HL-60 (cell line): ENCODE results near the gene LETM1.

Experiments used
- SPI1 ChIP-seq: IDR thresholded peaks from 2 replicates; pipeline ENCODE4 v1.6.1; 2012; ENCODE audit warnings: low read depth, mild to moderate bottlenecking, borderline replicate concordance
- TF ChIP-seq, protein P1 (sequence below): IDR thresholded peaks from one replicate; pipeline ENCODE4 v1.5.1; 2011; ENCODE audit warnings: low read length, control low read depth, inconsistent platforms; ENCODE audit not compliant: insufficient read depth

DNA sequence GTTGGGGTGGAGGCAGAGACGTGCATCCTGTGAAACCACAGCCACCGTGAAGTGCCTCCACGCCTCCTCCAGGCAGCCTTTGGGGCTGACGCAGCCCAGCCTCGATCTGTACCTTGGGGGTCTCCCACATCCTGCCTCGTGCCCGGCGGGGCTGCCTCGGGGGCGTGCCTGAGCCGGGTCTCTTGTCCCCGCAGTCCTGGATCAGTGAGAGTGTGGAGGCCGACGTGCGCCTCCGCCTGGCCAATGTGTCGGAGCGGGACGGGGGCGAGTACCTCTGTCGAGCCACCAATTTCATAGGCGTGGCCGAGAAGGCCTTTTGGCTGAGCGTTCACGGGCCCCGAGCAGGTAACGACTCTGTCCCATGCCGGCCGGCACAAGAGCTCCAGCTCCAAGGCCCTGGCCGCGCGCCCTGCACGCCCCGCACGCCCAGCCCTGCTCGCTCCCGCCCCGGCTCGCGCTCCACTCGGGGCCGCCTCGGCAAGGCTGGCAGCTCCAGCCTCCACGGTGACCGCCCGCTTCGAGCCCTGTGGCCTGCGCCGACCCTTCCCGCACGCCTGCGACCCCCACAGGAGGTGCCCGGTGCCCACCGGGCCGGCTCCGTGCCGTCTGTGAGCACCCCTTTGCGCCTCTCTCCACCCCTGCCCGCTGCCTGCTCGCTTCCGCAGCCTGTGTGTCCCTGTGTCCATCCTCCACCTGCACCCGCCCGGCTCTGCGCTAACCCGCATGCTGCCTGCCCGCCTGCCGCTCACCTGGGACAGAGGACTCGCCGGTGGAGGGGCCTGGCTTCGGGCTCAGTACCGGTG is 53.0 kb downstream of the LETM1 start:
- TF ChIP-seq, protein P1, sequence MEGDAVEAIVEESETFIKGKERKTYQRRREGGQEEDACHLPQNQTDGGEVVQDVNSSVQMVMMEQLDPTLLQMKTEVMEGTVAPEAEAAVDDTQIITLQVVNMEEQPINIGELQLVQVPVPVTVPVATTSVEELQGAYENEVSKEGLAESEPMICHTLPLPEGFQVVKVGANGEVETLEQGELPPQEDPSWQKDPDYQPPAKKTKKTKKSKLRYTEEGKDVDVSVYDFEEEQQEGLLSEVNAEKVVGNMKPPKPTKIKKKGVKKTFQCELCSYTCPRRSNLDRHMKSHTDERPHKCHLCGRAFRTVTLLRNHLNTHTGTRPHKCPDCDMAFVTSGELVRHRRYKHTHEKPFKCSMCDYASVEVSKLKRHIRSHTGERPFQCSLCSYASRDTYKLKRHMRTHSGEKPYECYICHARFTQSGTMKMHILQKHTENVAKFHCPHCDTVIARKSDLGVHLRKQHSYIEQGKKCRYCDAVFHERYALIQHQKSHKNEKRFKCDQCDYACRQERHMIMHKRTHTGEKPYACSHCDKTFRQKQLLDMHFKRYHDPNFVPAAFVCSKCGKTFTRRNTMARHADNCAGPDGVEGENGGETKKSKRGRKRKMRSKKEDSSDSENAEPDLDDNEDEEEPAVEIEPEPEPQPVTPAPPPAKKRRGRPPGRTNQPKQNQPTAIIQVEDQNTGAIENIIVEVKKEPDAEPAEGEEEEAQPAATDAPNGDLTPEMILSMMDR = no peak
- no peak for TF ChIP-seq SPI1
